ENCODE results near the gene MLANA.

MLANA gene

DNA sequence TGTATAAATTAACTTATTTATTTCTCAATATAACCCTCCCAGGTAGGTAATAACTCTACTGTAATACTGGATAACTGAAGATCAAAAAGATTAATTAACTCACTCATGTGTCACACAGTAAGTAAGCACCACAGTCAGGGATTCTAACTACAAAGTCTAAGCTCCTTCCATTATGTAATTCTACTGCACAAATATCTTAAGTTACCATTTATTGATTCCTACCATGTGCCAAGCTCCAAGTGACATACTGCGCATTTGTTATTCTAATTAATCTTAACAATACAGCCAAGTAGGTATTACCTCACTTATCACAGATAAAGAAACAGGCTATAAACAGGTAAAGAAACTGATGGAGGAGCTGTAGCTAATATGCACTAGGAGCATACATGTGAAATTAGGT, 66.5 kb downstream of the MLANA start:
- no peak for DNase-seq (ENCODE audit: low read depth in 2 of 2)

DNA sequence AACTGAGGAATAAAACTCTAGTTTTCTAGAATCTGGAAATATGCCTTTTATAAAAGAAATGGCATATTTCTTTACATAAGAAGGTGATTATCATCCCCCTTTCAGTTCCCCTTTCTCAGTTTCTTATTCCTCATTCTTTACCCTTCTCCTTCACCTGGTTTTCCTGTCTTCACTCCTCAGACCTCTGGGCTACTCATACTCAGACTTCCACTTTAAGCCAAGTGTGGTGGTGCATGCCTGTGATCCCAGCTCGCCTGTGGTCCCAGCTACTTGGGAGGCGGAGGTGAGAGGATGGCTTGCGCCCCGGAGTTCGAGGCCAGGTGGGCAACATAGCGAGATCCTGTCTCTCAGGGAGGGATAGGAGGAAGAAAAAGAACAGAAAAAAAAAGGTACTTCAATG, 67.6 kb downstream of the MLANA start:
- DNase-seq (ENCODE audit: low read depth in 2 of 2) = no peak

All from stimulated activated CD8-positive, alpha-beta memory T cell treated with anti-CD3 and anti-CD28 coated beads, Interleukin-7, amount 100 ng/mL, for 1 hour (primary cell).